ENCODE measurements around the gene ADCY3.

GRCh38 chr2:24820175-24820513 is 99.9 kb downstream of the ADCY3 start:
- TF ChIP-seq MAFK (IDR thresholded peaks at IDR 0.05; ENCODE audit: low read depth, low read length) = no peak
- TF ChIP-seq POLR2A (IDR thresholded peaks at IDR 0.05; ENCODE audit: low read depth, low read length) = no peak
- no peak for TF ChIP-seq CTCF (conservative IDR thresholded peaks at IDR 0.05; ENCODE audit: low read depth, low read length)
- no peak for TF ChIP-seq RFX5 (IDR thresholded peaks at IDR 0.05; ENCODE audit: low read depth, low read length)
- TF ChIP-seq RAD21 (IDR thresholded peaks at IDR 0.05; ENCODE audit: low read length) = no peak
- no peak for TF ChIP-seq MAZ (IDR thresholded peaks at IDR 0.05; ENCODE audit: borderline replicate concordance, low read depth, low read length)
- TF ChIP-seq FOS (IDR thresholded peaks at IDR 0.05; ENCODE audit: low read depth, low read length) = no peak
- no peak for TF ChIP-seq RCOR1 (IDR thresholded peaks at IDR 0.05; ENCODE audit: insufficient replicate concordance, low read length)
- TF ChIP-seq CHD1 (IDR thresholded peaks at IDR 0.05; ENCODE audit: low read depth, low read length) = no peak
- TF ChIP-seq USF2 (IDR thresholded peaks at IDR 0.05; ENCODE audit: low read depth, low read length) = no peak

Measured in IMR-90 (cell line).